Measurements from ENCODE around the gene UGT1A8. TPM values are rescaled to one million over a fixed set of nuclear protein-coding genes. Genes with fewer than 3 reads are reported as not detected.

UGT1A8 gene
- total and polyA plus RNA-seq, 2 donors (not counting 3 experiments of a cell fraction or from before 2014, with no cell fraction given), result not detected

DNA sequence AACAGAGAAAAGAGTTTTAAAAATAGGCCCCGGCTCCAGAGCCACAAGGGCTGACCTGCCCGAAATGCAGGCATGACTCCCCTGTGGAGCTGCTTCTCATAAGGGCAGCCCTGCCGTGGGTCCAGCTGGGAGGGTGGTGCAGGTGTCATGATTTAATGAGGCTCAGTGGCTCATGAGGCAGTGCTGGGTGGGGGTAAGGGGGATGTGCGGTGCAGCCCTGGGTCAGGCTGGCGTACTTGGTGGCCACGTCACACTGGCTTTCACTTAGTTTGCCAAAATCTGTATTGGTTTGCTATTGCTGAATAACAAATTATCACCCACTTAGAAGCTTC is 203.3 kb downstream of the UGT1A8 start:
- no peak for FAIRE-seq
- Histone ChIP-seq H3K27ac (ENCODE audit: insufficient read depth, low read depth, low read length) (no peak overlapping the region), H3K4me1 (ENCODE audit: control insufficient read depth, extremely low read depth, insufficient read depth, low read length) (no peaks in the 10 kb centered on the region), H3K36me3 (ENCODE audit: control insufficient read depth in 2 of 2, extremely low read depth in 1 of 2, insufficient read depth in 2 of 2, low read length in 2 of 2) (no peaks in the 10 kb centered on the region), H2AFZ (ENCODE audit: low read depth, low read length) (no peak overlapping the region), H3K9ac (replicated peaks; ENCODE audit: extremely low read depth, insufficient read depth, low read length) (no peak overlapping the region), H3K9me1 (replicated peaks; ENCODE audit: control insufficient read depth, extremely low read depth, insufficient read depth, low read length) (no peaks in the 10 kb centered on the region), H3K9me3 (replicated peaks; ENCODE audit: control insufficient read depth, insufficient read depth, low read length) (no peaks in the 10 kb centered on the region), H4K20me1 (replicated peaks; ENCODE audit: control insufficient read depth, extremely low read depth, insufficient read depth, low read length) (no peaks in the 10 kb centered on the region), H3K4me3 (replicated peaks in 1 of 3; ENCODE audit: insufficient read depth in 1 of 3, low read depth in 1 of 3, low read length in 3 of 3) (no peak overlapping the region), H3K4me2 (ENCODE audit: insufficient read depth, low read length) (no peak overlapping the region), H3K79me2 (ENCODE audit: control insufficient read depth, insufficient read depth, low read length) (no peaks in the 10 kb centered on the region), H3K27me3 (ENCODE audit: control insufficient read depth in 2 of 2, insufficient read depth in 2 of 2, low read length in 2 of 2) (no peaks in the 10 kb centered on the region)
- no TSS peak for BruUV-seq (replicated peaks)
- CTCF ChIA-PET, result no interaction called here
- intact Hi-C loops (cut with micrococcal nuclease), result no loop called here
- POLR2A ChIA-PET, result no interaction called here
- dilution Hi-C loops (cut with MboI; ENCODE audit: extremely low pct_ligation_motif_present, low sequenced_read_pairs), result no loop called here
- DNase-seq (ENCODE audit: low read depth, low spot score), result no peak
- TF ChIP-seq POLR2AphosphoS5 (IDR thresholded peaks at IDR 0.05; ENCODE audit: insufficient read depth, low read depth, low read length) (no peak), GATA2 (IDR thresholded peaks at IDR 0.05; ENCODE audit: insufficient read depth, insufficient read length, low read depth, low read length) (no peak), POLR2A (IDR thresholded peaks at IDR 0.05; ENCODE audit: low read depth, low read length) (no peak), EZH2 (IDR thresholded peaks at IDR 0.05; ENCODE audit: borderline replicate concordance, low read depth, low read length, severe bottlenecking) (no peak), JUN (IDR thresholded peaks at IDR 0.05; ENCODE audit: borderline replicate concordance, insufficient read depth, insufficient read length, low read depth) (no peak), CTCF (IDR thresholded peaks at IDR 0.05; ENCODE audit: extremely low read depth in 1 of 2, insufficient read depth in 1 of 2, low read depth in 1 of 2, low read length in 2 of 2) (no peak), MYC (IDR thresholded peaks at IDR 0.05; ENCODE audit: low read depth, low read length) (no peak), FOS (IDR thresholded peaks at IDR 0.05; ENCODE audit: borderline replicate concordance, insufficient read depth, low read length) (no peak), MAX (IDR thresholded peaks at IDR 0.05; ENCODE audit: insufficient read depth, insufficient read length) (no peak)

Data from endothelial cell of umbilical vein (primary cell).